GM06990 (cell line): ENCODE data around the gene UTP25.

Experiments
- DNase-seq: peaks from one replicate; pipeline ENCODE4 v3.0.0-alpha.2; 2011; ENCODE audit not compliant: insufficient read length; ENCODE audit errors: extremely low read depth
- H3K27me3 ChIP-seq: replicated peaks from 2 replicates; pipeline ENCODE4 v1.6.0; 2011; ENCODE audit warnings: low read length; ENCODE audit not compliant: control insufficient read depth, insufficient read depth
- H3K36me3 ChIP-seq: 2 replicates; pipeline ENCODE4 v1.5.1; 2011; ENCODE audit warnings: low read length; ENCODE audit not compliant: control insufficient read depth, insufficient read depth
- H3K4me3 ChIP-seq: replicated peaks from 2 replicates; pipeline ENCODE4 v1.5.1; 2011; ENCODE audit warnings: low read depth, mild to moderate bottlenecking, control low read depth, low read length
- CTCF ChIP-seq: IDR thresholded peaks from 2 replicates; pipeline ENCODE4 v1.5.1; 2011; ENCODE audit warnings: low read length, control low read depth, mild to moderate bottlenecking, inconsistent platforms; ENCODE audit not compliant: insufficient read depth, poor library complexity, severe bottlenecking

UTP25 gene

DNA sequence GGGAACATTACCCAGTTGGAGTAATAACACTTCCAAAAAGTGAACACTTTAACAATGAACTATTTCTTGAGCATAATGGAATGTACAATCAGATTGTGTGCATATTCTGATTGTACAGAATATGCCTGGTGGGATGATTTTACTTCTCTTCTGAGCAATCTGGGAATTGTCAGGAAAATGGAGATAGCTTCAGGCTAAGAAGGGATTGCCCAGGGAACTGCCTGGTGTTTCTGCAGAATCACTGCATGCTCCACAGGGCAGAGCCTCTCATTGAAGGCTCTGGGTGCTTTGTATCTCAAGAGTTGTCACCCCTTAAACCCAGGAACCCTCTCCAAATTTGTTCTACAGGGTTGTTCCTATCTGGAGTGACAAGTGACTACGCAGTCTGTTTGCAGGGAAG is 51.2 kb downstream of the UTP25 start:
- Histone ChIP-seq H3K4me3 (no peak overlapping the region), H3K27me3 (peaks cover 1% of the 10 kb centered on the region), H3K36me3 (no peaks in the 10 kb centered on the region)
- DNase-seq: no peak
- TF ChIP-seq CTCF: no peak

- TF ChIP-seq CTCF: no peak
- DNase-seq: no peak
- peaks cover 1% of the 10 kb centered on the region for H3K27me3 ChIP-seq
- H3K36me3 ChIP-seq: no peaks in the 10 kb centered on the region
- H3K4me3 ChIP-seq: no peak overlapping the region
Observed at GRCh38 chr1:209879539-209879938, 51.8 kb downstream of the UTP25 start.

DNA sequence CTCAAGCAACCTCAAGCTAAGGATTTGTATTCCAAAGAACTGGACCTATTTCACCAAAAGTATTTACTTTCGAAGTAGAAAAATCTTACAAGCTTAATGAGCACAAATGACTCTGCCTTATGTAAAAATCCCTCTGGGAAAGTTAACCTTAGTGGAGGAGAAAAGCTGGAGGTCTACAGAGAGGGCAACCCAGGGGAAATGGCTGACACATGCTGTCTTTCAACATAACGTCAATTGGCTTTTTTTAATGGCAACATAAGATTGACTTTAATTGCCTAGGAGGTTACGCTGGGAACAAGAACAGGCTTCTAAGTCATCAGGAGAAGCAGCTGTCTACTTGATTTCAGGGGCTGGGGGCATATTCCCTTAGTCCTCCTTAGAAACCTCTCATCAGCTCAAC is 52.3 kb downstream of the UTP25 start:
- Histone ChIP-seq H3K27me3 (peaks cover 1% of the 10 kb centered on the region), H3K4me3 (no peak overlapping the region), H3K36me3 (no peaks in the 10 kb centered on the region)
- TF ChIP-seq CTCF: no peak
- DNase-seq: no peak

- no peak for DNase-seq
- no peak for TF ChIP-seq CTCF
- H3K4me3 ChIP-seq: no peak overlapping the region
- H3K27me3 ChIP-seq: peaks cover 1% of the 10 kb centered on the region
- H3K36me3 ChIP-seq: no peaks in the 10 kb centered on the region
Observed at GRCh38 chr1:209881619-209882018, 53.8 kb downstream of the UTP25 start.

DNA sequence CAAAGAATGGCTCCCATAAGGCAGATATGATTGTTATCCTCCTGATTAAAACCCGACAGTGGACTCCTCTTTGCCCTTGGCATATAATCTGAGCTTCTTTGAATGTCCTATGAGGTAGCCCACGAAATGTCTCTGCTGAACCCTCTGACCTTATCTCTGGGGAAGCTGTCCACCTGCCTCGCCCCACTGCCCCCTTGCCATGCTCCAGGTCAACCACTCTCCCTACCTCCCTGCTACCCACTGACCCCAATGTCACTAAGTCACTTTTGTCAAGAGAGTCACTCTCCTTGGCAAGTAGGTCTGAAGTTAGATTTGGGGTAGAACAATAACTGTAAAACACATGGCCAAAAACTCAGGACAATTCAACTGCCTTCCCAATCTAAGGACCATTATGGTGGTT is 54.5 kb downstream of the UTP25 start:
- H3K4me3 ChIP-seq: no peak overlapping the region
- no peak for TF ChIP-seq CTCF
- H3K36me3 ChIP-seq: no peaks in the 10 kb centered on the region
- no peak for DNase-seq
- H3K27me3 ChIP-seq: peaks cover 1% of the 10 kb centered on the region

- no peak for DNase-seq
- Histone ChIP-seq H3K4me3 (no peak overlapping the region), H3K36me3 (no peaks in the 10 kb centered on the region), H3K27me3 (peaks cover 1% of the 10 kb centered on the region)
- no peak for TF ChIP-seq CTCF
Observed at GRCh38 chr1:209882942-209883340, 55.2 kb downstream of the UTP25 start.
